ENCODE results near the gene TANGO2. TPM values are rescaled to one million over a fixed set of nuclear protein-coding genes. Genes with fewer than 3 reads are reported as not detected.

Gene TANGO2
- total and polyA plus RNA-seq, 10 of the 15 experiments (the other 5 are each of a cell fraction or from before 2014, with no cell fraction given), result 4.0 to 24.8 (median 20.9) TPM

- no peak for DNase-seq (ENCODE audit: low read depth, low spot score)
- no peaks in the 10 kb centered on the region for H3K9me3 ChIP-seq (replicated peaks; ENCODE audit: control insufficient read depth, insufficient read depth, low read length)
- intact Hi-C loops (cut with micrococcal nuclease; ENCODE audit: unreplicated experiment) (loop anchor here (5.0 kb wide), 2 partner anchors 39 to 144 kb away; partner anchors contain the start of genes RANBP1 and TRMT2A), in situ Hi-C loops (cut with MboI) (no loop called here)
- peaks cover 0 to 2% of the 10 kb centered on the region in 2 experiments; a peak in 1 of 4 replicates for H3K36me3 ChIP-seq (ENCODE audit: control insufficient read depth in 2 of 2, insufficient read depth in 2 of 2, low read length in 1 of 2)
- FAIRE-seq, result no peak
- no peak overlapping the region for H3K4me2 ChIP-seq (ENCODE audit: control insufficient read depth, insufficient read depth)
- POLR2A ChIA-PET, result no interaction called here
- no peaks in the 10 kb centered on the region for H3K4me1 ChIP-seq (ENCODE audit: control insufficient read depth, insufficient read depth, low read length)
- no peak overlapping the region for H3K27ac ChIP-seq (ENCODE audit: control insufficient read depth, insufficient read depth)
- RAD21 ChIA-PET (ENCODE audit: unreplicated experiment), result no interaction called here
- 92% methylated on average over 39 of the region's 50 CpGs for WGBS (ENCODE audit: insufficient coverage, insufficient replicate concordance, low lambda C conversion rate, missing lambda C conversion rate)
- CTCF ChIA-PET, result no interaction called here
- no peak overlapping the region for H3K9ac ChIP-seq (ENCODE audit: control insufficient read depth, insufficient read depth, low read length)
- no peak overlapping the region for H2AFZ ChIP-seq (ENCODE audit: control insufficient read depth, low read depth, low read length)
- TF ChIP-seq NKRF (conservative IDR thresholded peaks at IDR 0.05) (no peak), MTA3 (IDR thresholded peaks at IDR 0.05; ENCODE audit: borderline replicate concordance, low read length) (no peak), ZNF622 (IDR thresholded peaks at IDR 0.05) (no peak), POLR2AphosphoS5 (IDR thresholded peaks at IDR 0.05; ENCODE audit: low read length) (no peak), NR2C1 (IDR thresholded peaks at IDR 0.05) (no peak), RUNX3 (IDR thresholded peaks at IDR 0.05; ENCODE audit: low read length) (no peak), BACH1 (IDR thresholded peaks at IDR 0.05; ENCODE audit: borderline replicate concordance) (no peak), BMI1 (IDR thresholded peaks at IDR 0.05; ENCODE audit: borderline replicate concordance) (no peak), NR2F1 (conservative IDR thresholded peaks at IDR 0.05) (no peak), EED (IDR thresholded peaks at IDR 0.05; ENCODE audit: low read depth) (no peak), PAX8 (IDR thresholded peaks at IDR 0.05) (no peak), E2F4 (IDR thresholded peaks at IDR 0.05; ENCODE audit: low read depth, low read length) (no peak), YY1 (IDR thresholded peaks at IDR 0.05; ENCODE audit: low read depth, low read length) (no peak)
- TF ChIP-seq, protein P1, sequence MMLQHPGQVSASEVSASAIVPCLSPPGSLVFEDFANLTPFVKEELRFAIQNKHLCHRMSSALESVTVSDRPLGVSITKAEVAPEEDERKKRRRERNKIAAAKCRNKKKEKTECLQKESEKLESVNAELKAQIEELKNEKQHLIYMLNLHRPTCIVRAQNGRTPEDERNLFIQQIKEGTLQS (IDR thresholded peaks at IDR 0.05; ENCODE audit: borderline replicate concordance, extremely low read depth, low read depth, low read length), result no peak
- TF ChIP-seq, protein P2, sequence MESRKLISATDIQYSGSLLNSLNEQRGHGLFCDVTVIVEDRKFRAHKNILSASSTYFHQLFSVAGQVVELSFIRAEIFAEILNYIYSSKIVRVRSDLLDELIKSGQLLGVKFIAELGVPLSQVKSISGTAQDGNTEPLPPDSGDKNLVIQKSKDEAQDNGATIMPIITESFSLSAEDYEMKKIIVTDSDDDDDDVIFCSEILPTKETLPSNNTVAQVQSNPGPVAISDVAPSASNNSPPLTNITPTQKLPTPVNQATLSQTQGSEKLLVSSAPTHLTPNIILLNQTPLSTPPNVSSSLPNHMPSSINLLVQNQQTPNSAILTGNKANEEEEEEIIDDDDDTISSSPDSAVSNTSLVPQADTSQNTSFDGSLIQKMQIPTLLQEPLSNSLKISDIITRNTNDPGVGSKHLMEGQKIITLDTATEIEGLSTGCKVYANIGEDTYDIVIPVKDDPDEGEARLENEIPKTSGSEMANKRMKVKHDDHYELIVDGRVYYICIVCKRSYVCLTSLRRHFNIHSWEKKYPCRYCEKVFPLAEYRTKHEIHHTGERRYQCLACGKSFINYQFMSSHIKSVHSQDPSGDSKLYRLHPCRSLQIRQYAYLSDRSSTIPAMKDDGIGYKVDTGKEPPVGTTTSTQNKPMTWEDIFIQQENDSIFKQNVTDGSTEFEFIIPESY (IDR thresholded peaks at IDR 0.05), result no peak
- SMC1A ChIA-PET (ENCODE audit: uncharacterized antibody, unreplicated experiment), result no interaction called here
- no peaks in the 10 kb centered on the region for H3K79me2 ChIP-seq (ENCODE audit: control insufficient read depth, insufficient read depth, low read length)
- H3K27me3 ChIP-seq (replicated peaks in 1 of 2; ENCODE audit: control insufficient read depth in 2 of 2, insufficient read depth in 2 of 2, low read length in 1 of 2), result no peaks in the 10 kb centered on the region
- no peaks in the 10 kb centered on the region for H4K20me1 ChIP-seq (ENCODE audit: control insufficient read depth, insufficient read depth)
- BruUV-seq (replicated peaks), result no TSS peak
- no peak overlapping the region for H3K4me3 ChIP-seq
- no peak for ATAC-seq
Observed at GRCh38 chr22:19972652-19973550, 48.0 kb upstream of the TANGO2 start.
